ENCODE results near the gene GABRB3.

Gene GABRB3

DNA sequence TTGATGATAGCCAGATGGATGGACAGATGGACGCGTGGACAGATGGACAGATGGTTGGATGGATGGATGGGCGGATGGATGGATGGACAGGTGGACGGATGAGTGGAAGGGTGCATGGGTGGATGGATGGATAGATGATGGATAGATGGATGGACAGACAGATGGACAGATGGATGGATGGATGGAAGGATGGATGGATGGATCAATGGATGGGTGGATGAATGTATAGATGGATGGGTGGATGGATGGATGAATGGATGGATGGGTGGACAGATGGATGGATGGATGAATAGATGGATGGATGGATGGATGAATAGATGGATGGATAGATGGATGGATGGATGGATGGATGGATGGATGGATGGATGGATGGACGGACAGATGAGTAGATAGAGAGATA, 40.9 kb downstream of the GABRB3 start:
- Histone ChIP-seq H3K79me2 (ENCODE audit: insufficient read depth, low read length) (no peaks in the 10 kb centered on the region), H3K9me3 (ENCODE audit: insufficient read depth, low read depth, low read length) (peaks cover 4% of the 10 kb centered on the region; the same call in 1 of the 2 replicates), H3K36me3 (ENCODE audit: insufficient read depth, low read length) (no peaks in the 10 kb centered on the region), H2AFZ (ENCODE audit: low read length) (no peak overlapping the region), H3K9me2 (replicated peaks; ENCODE audit: low read depth, low read length) (no peaks in the 10 kb centered on the region), H3F3A (ENCODE audit: low read depth) (no peaks in the 10 kb centered on the region), H3K4me1 (ENCODE audit: insufficient read depth, low read length, poor library complexity, severe bottlenecking) (no peaks in the 10 kb centered on the region), H3K9ac (ENCODE audit: low read depth, low read length, poor library complexity, severe bottlenecking) (no peak overlapping the region), H3K27me3 (ENCODE audit: insufficient read depth, low read length, poor library complexity, severe bottlenecking) (no peaks in the 10 kb centered on the region), H3K4me3 (ENCODE audit: low read length, poor library complexity, severe bottlenecking) (no peak overlapping the region), H3K4me2 (ENCODE audit: low read depth, low read length, poor library complexity, severe bottlenecking) (no peak overlapping the region), H4K20me1 (ENCODE audit: insufficient read depth, low read length, poor library complexity, severe bottlenecking) (no peaks in the 10 kb centered on the region)
- TF ChIP-seq EZH2phosphoT487 (IDR thresholded peaks at IDR 0.05; ENCODE audit: borderline replicate concordance), result no peak
- TF ChIP-seq, protein P1, sequence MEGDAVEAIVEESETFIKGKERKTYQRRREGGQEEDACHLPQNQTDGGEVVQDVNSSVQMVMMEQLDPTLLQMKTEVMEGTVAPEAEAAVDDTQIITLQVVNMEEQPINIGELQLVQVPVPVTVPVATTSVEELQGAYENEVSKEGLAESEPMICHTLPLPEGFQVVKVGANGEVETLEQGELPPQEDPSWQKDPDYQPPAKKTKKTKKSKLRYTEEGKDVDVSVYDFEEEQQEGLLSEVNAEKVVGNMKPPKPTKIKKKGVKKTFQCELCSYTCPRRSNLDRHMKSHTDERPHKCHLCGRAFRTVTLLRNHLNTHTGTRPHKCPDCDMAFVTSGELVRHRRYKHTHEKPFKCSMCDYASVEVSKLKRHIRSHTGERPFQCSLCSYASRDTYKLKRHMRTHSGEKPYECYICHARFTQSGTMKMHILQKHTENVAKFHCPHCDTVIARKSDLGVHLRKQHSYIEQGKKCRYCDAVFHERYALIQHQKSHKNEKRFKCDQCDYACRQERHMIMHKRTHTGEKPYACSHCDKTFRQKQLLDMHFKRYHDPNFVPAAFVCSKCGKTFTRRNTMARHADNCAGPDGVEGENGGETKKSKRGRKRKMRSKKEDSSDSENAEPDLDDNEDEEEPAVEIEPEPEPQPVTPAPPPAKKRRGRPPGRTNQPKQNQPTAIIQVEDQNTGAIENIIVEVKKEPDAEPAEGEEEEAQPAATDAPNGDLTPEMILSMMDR (conservative IDR thresholded peaks at IDR 0.05; ENCODE audit: low read length), result no peak

DNA sequence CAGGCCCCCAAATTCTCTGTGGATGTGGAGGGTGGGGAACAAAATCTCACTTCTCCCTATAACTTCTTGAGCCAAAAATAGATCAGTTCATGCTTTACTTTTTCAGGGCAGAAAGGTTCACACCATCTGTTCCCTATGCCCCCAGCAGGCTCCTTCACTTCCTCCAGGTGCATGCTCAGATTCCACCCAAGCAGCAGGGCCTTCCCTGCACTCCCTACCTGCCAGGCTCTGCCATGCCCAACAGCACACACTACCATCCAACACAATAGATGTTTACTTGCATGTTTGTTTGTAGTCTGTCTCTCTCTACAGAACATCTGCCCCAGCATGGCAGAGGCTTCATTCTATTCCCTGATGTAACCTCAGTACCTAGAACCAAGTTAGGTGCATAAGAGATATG, 43.3 kb downstream of the GABRB3 start:
- Histone ChIP-seq H3K27me3 (ENCODE audit: insufficient read depth, low read length, poor library complexity, severe bottlenecking) (no peaks in the 10 kb centered on the region), H3K9me3 (ENCODE audit: insufficient read depth, low read depth, low read length) (peaks cover 4% of the 10 kb centered on the region; the same call in 1 of the 2 replicates), H3K4me1 (ENCODE audit: insufficient read depth, low read length, poor library complexity, severe bottlenecking) (no peaks in the 10 kb centered on the region), H3K79me2 (ENCODE audit: insufficient read depth, low read length) (no peaks in the 10 kb centered on the region), H3K9me2 (replicated peaks; ENCODE audit: low read depth, low read length) (no peaks in the 10 kb centered on the region), H3K4me3 (ENCODE audit: low read length, poor library complexity, severe bottlenecking) (no peak overlapping the region), H4K20me1 (ENCODE audit: insufficient read depth, low read length, poor library complexity, severe bottlenecking) (no peaks in the 10 kb centered on the region), H2AFZ (ENCODE audit: low read length) (no peak overlapping the region), H3K4me2 (ENCODE audit: low read depth, low read length, poor library complexity, severe bottlenecking) (no peak overlapping the region), H3K9ac (ENCODE audit: low read depth, low read length, poor library complexity, severe bottlenecking) (no peak overlapping the region), H3K36me3 (ENCODE audit: insufficient read depth, low read length) (no peaks in the 10 kb centered on the region), H3F3A (ENCODE audit: low read depth) (no peaks in the 10 kb centered on the region)
- TF ChIP-seq, protein P1 (conservative IDR thresholded peaks at IDR 0.05; ENCODE audit: low read length), result no peak
- no peak for TF ChIP-seq EZH2phosphoT487 (IDR thresholded peaks at IDR 0.05; ENCODE audit: borderline replicate concordance)

DNA sequence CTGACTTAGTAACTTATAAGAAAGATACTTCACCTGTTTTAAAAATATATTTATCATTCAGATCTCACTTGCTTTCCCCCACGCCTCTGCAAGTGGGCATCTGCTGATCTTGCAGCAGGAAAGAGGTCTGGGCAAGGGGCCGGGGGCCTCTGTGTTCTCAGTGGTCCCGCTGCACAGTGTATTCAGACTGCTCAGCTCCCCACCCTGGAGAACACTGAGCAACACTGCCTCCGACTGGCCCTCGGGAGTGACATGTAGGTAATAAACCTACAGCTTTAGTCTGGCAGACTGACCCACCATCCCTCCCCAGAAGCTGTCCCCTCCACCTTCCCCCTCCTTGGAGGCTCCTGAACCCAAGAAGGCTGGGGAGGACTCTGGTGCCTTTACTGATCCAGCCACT, 43.8 kb downstream of the GABRB3 start:
- Histone ChIP-seq H3K4me2 (ENCODE audit: low read depth, low read length, poor library complexity, severe bottlenecking) (no peak overlapping the region), H3K4me1 (ENCODE audit: insufficient read depth, low read length, poor library complexity, severe bottlenecking) (no peaks in the 10 kb centered on the region), H2AFZ (ENCODE audit: low read length) (no peak overlapping the region), H3F3A (ENCODE audit: low read depth) (no peaks in the 10 kb centered on the region), H3K27me3 (ENCODE audit: insufficient read depth, low read length, poor library complexity, severe bottlenecking) (no peaks in the 10 kb centered on the region), H3K9ac (ENCODE audit: low read depth, low read length, poor library complexity, severe bottlenecking) (no peak overlapping the region), H3K9me2 (replicated peaks; ENCODE audit: low read depth, low read length) (no peaks in the 10 kb centered on the region), H3K4me3 (ENCODE audit: low read length, poor library complexity, severe bottlenecking) (no peak overlapping the region), H3K36me3 (ENCODE audit: insufficient read depth, low read length) (no peaks in the 10 kb centered on the region), H3K79me2 (ENCODE audit: insufficient read depth, low read length) (no peaks in the 10 kb centered on the region), H4K20me1 (ENCODE audit: insufficient read depth, low read length, poor library complexity, severe bottlenecking) (no peaks in the 10 kb centered on the region), H3K9me3 (ENCODE audit: insufficient read depth, low read depth, low read length) (peaks cover 4% of the 10 kb centered on the region; the same call in 1 of the 2 replicates)
- TF ChIP-seq, protein P1 (conservative IDR thresholded peaks at IDR 0.05; ENCODE audit: low read length), result no peak
- no peak for TF ChIP-seq EZH2phosphoT487 (IDR thresholded peaks at IDR 0.05; ENCODE audit: borderline replicate concordance)
